HG03060 (cell line): ENCODE results near the gene ERV3-1.
"Not testable (repeated sequence)": the region's sequence is repeated elsewhere in the genome, so short reads cannot be mapped to it uniquely, and the experiment has no call there.

ENCODE experiments used
- ATAC-seq: cut with Tn5 transposase; IDR thresholded peaks from one replicate; pipeline ENCODE4 v1.9.1; 2021; ENCODE audit warnings: low read depth, moderate number of reproducible peaks; ENCODE audit not compliant: unreplicated experiment

The ERV3-1 gene

DNA sequence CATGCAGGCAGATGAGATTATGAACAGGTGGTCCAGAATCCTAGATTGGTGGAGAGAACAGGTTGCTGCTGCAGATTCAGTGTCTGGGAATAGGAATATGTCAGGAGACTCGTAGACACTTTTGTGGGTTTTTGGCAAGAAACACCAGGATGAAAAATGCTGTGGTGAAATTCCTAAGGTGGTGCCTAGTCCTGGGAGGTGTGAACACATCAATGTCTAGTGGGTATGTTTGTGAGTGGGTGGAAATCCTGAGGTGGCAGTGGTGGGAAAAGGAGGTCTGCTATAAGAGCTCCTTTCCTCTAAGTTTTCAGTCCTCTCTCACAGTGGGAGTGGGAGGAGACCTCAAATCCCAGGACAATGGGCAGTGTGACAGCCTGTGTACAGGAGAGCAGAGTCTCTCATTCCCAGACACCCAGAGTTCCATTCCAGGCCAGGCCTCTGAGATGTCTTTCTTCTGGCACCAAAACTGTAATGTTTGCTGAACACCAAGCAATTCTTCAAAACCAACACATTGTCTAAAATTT, 5.1 kb downstream of the ERV3-1 start:
- ATAC-seq: no peak

DNA sequence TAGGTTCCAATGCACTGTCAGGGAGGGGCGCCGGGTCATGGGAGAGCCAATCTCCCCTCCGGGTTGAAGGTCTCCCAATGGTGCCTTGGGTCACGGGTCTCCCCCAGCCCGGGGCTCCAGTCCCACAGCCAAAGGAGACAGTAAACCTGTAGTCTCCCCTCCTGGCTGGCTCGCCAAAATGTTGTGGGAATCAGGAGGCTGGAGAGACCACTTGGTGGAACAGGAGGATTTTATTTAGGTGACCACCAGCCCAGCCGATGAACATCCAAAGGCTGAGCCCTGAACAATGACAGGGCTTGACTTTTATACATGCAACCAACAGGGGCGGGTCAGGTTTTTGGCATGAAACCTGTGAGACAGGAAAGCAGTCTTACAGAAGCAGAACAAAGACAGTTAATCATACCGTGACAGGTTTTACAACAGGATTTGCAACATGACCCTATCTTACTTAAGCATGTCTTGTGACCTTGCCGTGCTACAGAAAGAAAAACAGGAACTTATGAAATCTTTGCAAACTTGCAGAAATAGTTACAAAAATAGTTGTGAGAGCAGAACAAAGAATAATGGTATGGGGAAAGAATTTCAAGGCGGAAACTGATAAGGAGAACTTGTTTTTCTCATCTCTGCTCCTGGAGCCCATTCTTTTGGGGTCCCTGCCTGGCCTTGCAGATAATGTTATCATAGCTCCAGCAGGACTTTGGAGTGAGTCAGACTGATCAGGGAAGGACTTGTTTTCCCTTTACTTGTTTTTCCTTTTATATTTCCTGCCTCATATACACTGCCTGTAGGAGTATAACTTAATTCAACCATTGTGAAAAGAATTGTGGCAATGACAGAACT, 7.1 kb downstream of the ERV3-1 start:
- ATAC-seq: no peak

- no peak for ATAC-seq
Observed at GRCh38 chr7:64998865-64999164, 7.7 kb downstream of the ERV3-1 start.

DNA sequence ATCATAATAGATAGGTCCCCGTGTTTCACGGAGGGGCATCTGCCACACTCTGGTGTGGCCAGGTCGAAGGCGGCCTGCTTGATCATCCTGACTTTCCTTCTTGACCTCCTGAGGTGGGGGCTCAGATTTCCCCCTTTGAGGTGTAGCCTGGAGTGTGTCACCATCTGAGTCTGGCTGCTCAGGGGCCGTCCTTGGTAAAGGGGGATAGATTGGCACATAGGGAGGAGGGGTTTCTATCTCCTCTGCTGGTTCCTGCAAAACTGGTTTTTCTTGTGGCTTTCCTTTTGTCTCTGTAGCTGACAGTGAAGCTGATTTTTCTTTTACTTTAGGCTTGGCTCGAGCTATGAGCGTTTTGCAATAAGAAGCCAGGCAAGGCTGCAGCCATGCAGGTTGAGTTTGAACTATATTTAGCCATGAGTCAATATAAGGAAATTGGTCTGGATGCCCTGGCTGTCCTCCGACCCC, 8.5 kb downstream of the ERV3-1 start:
- ATAC-seq: no peak

GRCh38 chr7:64997164-64997908, 9.2 kb downstream of the ERV3-1 start:
- no peak for ATAC-seq

DNA sequence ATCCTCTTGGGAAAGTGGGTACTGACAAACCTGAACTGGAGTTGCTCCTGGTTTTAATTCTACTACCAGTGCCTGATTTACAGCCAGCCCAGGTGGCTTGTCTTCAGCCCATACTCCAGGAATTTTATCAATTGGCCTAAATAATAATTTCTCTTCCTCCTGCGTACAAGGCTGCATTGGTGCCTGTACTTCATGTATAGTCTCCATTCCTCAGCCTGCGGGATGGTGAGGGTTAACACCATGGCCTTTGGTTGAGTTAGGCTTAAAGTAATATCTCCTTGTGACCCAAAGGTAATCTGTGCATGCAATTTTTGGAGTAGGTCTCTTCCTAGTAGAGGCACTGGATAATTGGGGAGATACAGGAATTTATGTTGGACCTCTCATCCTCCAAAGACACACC, 10.2 kb downstream of the ERV3-1 start:
- ATAC-seq: no peak

- ATAC-seq: no peak
Observed at GRCh38 chr7:64993901-64994300, 12.6 kb downstream of the ERV3-1 start.

- ATAC-seq: no peak
Observed at GRCh38 chr7:64992971-64993370, 13.5 kb downstream of the ERV3-1 start.

- ATAC-seq: no peak
Observed at GRCh38 chr7:64990936-64991335, 15.6 kb downstream of the ERV3-1 start, which contains the start of gene ZNF117. ZNF117 (minus strand) TSS chr7:64991036.

- no peak for ATAC-seq
Observed at GRCh38 chr7:64990216-64990615, 16.3 kb downstream of the ERV3-1 start.

DNA sequence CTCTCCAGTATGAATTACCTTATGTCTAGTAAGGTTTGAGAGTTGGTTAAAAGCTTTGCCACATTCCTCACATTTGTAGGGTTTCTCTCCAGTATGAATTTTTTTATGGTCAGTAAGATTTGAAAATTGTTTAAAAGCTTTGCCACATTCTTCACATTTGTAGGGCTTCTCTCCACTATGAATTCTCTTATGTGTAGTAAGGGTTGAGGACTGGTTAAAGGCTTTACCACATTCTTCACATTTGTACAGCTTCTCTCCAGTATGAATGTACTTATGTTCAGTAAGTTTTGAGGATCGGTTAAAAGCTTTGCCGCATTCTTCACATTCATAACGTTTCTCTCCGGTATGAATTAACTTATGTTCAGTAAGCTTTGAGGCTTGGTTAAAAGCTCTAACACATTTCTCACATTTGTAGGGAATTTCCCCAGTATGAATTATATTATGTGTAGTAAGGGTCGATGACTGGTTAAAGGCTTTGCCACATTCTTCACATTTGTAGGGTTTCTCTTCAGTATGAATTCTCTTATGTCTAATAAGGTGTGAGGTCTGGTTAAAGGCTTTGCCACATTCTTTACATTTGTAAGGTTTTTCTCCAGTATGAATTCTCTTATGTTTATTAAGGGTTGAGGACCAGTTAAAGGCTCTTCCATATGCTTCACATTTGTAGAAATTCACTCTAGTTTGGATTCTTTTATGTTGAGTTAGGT, 27.8 kb downstream of the ERV3-1 start:
- no peak for ATAC-seq

GRCh38 chr7:64965594-64965993, 40.9 kb downstream of the ERV3-1 start:
- no peak for ATAC-seq

- ATAC-seq: no peak
Observed at GRCh38 chr7:64959072-64959747, 47.3 kb downstream of the ERV3-1 start.

- ATAC-seq: no peak
Observed at GRCh38 chr7:64951250-64951848, 55.1 kb downstream of the ERV3-1 start.

GRCh38 chr7:64950673-64951072, 55.8 kb downstream of the ERV3-1 start:
- ATAC-seq: not testable (repeated sequence)

DNA sequence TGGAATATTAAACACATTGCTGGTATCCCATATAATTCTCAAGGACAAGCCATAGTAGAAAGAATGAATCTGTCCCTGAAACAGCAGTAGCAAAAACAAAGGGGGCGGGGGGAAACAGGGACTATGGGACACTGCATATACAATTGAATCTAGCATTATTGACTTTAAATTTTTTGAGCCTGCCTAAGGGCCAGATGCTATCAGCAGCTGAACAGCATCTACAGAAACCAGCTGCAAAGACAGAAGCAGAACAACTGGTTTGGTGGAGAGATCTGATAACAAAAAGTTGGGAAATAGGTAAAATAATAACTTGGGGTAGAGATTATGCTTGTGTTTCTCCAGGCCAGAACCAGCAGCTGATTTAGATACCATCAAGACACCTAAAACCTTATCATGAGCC, 57.7 kb downstream of the ERV3-1 start:
- not testable (repeated sequence) for ATAC-seq

DNA sequence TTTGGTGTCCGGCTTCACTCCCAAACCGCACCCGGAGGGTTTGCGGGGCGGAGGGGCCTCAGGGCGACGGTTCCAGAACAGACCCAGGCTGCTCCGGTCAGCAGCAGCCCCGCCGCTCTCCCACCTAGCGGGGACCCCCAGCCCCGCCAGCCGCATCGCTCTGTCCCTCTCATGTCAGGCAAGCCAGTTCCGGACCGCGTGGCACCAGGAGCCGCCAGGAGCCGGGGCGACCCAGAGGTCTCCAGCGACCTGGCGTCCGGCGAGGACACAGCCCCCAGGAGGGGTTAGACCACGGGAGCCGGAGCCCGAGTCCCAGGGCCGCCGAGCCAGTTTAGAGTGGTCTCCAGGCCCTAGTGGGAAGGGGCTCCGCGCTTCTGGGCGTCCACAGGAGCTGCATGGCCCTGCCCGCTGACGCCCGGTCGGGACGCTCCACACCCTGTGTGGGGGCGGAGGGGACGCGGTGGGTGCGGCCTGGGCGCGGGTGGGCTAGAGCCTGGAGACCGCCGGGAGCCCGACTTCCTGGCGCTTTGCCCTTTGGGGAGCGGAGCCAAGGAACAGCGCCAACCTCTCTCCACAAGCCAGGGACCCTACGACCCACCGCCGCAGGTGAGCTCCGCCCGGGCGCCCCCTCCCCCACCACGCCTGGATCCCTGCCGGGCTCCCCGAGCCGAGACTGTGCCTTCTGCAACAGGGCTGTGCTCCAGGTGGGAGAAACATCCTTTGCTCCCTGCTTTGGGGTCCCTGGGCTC, 59.1 kb downstream of the ERV3-1 start:
- ATAC-seq: no peak

DNA sequence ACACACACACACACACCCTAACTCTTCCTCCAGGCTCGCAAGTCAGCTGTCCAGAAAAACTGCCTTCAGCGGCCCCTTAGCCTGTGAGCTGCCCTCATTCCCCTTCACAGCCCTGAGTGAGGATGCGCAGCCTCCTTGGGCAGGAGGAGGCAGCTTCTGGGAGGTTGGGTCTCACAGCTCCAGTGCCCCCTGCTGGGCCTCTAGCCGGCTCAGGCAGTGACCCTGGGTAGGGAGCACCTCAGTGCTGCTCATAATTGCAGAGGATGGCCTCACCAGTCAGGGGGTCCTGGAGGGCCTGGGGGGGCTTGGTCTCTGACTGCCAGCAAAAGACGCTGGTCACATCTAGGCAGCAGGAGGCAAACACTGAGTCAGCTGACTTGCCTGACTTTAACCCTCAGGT, 59.7 kb downstream of the ERV3-1 start:
- ATAC-seq: no peak

GRCh38 chr7:64945503-64946175, 60.8 kb downstream of the ERV3-1 start:
- ATAC-seq: no peak
